Activated naive CD4-positive, alpha-beta T cell treated with anti-CD3 and anti-CD28 coated beads, Interleukin-2, amount 50 U/mL, for 24 hours (primary cell): ENCODE data around the gene TMCO4.

Source experiments
- H3K27ac Mint-ChIP-seq: one replicate; pipeline ENCODE4 v1.8.0; 2021; ENCODE audit warnings: mild to moderate bottlenecking, mixed read lengths
- H3K27me3 Mint-ChIP-seq: one replicate; pipeline ENCODE4 v1.8.0; 2021; ENCODE audit warnings: mixed read lengths
- H3K36me3 Mint-ChIP-seq: one replicate; pipeline ENCODE4 v1.8.0; 2021; ENCODE audit warnings: mixed read lengths
- H3K4me1 Mint-ChIP-seq: one replicate; pipeline ENCODE4 v1.8.0; 2021; ENCODE audit warnings: mixed read lengths
- H3K4me3 Mint-ChIP-seq: one replicate; pipeline ENCODE4 v1.8.0; 2021; ENCODE audit warnings: mild to moderate bottlenecking, mixed read lengths
- H3K9me3 Mint-ChIP-seq: one replicate; pipeline ENCODE4 v1.8.0; 2021; ENCODE audit warnings: mixed read lengths

The TMCO4 gene

DNA sequence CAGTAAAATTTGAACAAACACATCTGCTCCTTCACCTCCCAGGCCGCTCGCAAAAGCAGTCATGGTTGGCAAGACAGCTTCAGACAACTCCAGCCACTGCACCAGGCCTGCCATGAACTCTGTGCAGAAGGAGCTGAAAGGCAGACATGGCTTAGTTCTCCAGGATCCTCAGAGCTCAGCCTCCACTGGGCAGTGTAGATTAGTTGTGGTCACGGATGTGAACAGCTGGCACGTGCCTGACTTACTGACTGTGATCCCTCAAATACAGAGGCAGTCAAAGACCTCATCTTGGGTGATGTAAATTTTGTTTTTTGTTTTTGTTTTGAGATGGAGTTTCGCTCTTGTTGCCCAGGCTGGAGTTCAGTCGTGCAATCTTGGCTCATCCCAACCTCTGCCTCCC, 28.4 kb downstream of the TMCO4 start:
- peaks cover 8% of the 10 kb centered on the region for H3K36me3 Mint-ChIP-seq
- no peaks in the 10 kb centered on the region for H3K9me3 Mint-ChIP-seq
- no peaks in the 10 kb centered on the region for H3K27me3 Mint-ChIP-seq
- H3K4me1 Mint-ChIP-seq: no peaks in the 10 kb centered on the region
- no peak overlapping the region for H3K27ac Mint-ChIP-seq
- H3K4me3 Mint-ChIP-seq: no peak overlapping the region

DNA sequence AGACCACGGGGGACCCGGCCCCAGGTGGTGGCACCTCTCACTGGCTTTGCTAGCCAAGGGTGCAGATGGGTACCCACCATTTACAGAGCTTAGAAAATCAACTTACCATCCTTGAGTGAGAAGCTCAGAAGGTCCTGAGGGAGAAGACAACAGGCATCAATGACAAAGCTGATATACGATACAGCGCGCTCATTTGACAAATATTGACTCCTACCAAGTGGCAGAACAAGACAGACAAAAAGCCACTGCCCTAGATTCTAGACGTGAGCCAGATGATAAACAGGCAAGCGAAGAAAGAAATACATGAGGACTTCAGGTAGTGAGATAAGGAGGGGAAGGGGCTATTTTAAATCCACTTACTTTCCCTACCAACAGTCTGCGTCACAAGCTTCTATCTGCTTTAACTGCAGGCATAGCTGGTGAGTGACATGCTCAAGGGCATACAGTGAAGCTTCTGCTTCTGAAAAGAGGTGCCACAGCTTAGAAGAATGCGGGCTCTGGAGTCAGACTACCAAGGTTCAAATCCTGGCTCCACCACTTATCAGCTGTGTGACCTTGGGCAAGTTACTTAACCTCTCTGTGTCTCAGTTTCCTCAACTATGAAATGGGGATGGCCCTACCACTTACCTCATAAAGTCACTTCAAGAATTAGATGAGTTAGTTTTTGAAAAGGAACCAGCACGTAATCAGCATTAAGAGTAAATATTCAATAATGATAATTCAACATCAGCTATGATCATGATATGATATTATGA, 29.1 kb downstream of the TMCO4 start:
- Mint-ChIP-seq H3K4me1 (no peaks in the 10 kb centered on the region), H3K4me3 (no peak overlapping the region), H3K36me3 (peaks cover 8% of the 10 kb centered on the region), H3K9me3 (no peaks in the 10 kb centered on the region), H3K27ac (no peak overlapping the region), H3K27me3 (no peaks in the 10 kb centered on the region)

DNA sequence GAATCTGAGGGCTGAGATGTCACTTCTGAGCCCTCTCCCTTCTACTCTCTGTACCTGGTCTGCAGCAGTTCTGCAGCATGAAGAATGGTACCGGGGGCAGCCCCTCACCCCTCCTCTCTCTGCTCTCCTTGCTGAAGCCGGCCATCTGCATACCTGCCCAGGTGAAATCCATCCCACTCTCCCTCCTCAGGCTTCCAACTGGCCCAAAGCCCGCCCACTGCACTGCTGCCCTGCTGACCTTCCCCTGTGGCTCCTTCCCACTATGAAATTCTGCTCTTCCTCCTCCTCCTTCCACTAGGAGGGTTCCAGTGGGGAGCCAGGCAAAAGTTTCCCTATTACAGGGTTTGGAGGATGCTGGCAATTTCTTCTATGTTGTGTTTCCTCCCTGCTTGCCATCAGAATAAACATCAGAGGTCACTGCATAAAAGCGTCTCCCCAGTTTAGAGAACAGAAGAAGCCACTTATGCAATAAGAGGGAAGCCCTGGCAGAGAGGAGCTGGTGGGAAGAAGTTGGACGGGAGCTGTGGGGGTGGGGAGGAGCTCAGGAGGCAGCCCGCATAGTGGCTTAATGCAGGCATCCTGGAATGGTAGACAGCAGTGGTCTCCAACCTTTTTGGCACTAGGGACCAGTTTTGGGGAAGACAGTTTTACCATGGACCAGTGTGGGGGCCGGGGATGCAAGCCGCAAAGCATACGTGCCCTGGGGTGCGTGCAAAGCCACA, 30.3 kb downstream of the TMCO4 start:
- H3K4me3 Mint-ChIP-seq: no peak overlapping the region
- no peaks in the 10 kb centered on the region for H3K4me1 Mint-ChIP-seq
- H3K27ac Mint-ChIP-seq: no peak overlapping the region
- peaks cover 8% of the 10 kb centered on the region for H3K36me3 Mint-ChIP-seq
- H3K9me3 Mint-ChIP-seq: no peaks in the 10 kb centered on the region
- no peaks in the 10 kb centered on the region for H3K27me3 Mint-ChIP-seq

DNA sequence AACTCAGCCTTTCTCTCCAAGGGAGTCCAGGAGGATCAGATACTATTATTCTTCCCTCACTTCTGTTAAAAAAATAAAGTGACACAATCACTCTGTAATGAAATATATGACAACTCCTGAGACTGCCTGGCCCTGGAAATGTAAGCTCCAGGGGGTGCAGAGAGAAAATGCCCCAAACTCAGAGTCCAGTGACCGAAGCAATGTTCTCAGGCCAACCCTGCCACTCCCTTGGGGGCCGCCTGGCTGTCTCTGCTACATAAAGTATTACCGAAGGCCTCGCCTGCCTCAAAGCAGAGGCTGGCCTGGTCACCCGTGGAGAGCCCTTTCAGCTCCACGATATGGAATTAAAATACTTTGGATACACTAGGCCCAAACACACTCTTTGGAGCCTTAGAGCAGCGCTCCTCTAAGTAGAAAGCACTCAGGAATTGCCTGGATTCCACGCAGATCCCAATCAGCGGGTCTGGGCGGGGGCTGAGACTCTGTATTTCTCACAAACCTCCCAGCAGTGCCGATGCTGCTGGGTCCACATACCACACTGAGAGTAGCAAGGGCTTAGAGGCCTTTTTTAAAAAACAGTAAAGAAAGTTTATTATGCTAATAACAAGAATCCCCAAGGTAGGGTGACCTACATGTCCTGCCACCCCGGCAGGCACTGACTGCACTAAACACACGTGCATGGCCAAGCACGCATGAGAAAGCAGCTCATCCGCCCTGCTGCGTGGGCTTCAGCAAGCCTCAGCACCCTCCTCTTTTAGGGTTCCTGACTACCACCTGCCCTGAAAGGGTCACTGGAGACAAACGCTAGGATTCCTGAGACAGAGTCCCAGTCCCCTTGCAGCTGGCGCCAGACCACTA, 31.1 kb downstream of the TMCO4 start:
- no peaks in the 10 kb centered on the region for H3K27me3 Mint-ChIP-seq
- H3K27ac Mint-ChIP-seq: no peak overlapping the region
- H3K36me3 Mint-ChIP-seq: peaks cover 8% of the 10 kb centered on the region
- no peaks in the 10 kb centered on the region for H3K4me1 Mint-ChIP-seq
- H3K9me3 Mint-ChIP-seq: no peaks in the 10 kb centered on the region
- no peak overlapping the region for H3K4me3 Mint-ChIP-seq

DNA sequence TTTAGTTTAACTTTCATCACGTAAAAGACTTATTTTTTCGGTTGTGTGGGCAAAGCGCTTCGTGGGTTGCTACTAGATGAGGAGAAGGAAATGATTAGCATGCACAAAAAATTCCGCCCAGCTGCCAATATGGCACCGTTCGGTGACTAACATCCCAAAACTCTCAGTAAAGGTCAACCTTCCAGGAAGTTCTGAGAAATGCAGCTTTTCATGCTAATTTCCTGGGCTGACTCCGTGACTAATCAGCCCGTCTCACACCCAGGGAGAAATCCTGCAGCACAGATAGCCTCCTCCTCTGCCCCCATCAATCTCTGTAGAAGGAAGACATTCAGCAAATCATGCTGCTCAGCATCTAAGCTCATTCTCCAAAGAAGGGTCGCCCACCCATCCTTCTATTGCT, 34.1 kb downstream of the TMCO4 start:
- Mint-ChIP-seq H3K4me1 (no peaks in the 10 kb centered on the region), H3K4me3 (no peak overlapping the region), H3K27ac (no peak overlapping the region), H3K27me3 (no peaks in the 10 kb centered on the region), H3K9me3 (no peaks in the 10 kb centered on the region), H3K36me3 (peaks cover 8% of the 10 kb centered on the region)

DNA sequence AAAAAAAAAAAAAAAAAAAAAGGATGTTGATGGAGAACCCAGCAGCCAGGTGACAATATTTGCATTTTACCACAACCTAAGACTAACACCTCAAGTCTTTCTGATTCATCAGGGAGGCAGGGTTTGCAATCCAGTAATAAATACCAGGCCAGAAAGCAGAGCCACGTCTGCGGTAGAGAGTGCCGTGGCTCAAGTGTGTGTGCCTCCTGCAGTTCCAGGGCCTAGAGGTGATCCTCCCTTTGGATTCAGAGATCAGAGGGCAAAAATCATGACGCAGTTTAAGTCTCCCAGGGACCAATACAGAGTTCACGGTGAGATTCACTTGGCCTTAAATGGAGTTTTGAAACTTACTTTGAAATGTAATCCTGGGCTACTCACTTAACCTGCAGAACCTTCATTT, 34.9 kb downstream of the TMCO4 start:
- no peaks in the 10 kb centered on the region for H3K4me1 Mint-ChIP-seq
- no peak overlapping the region for H3K27ac Mint-ChIP-seq
- H3K27me3 Mint-ChIP-seq: no peaks in the 10 kb centered on the region
- H3K36me3 Mint-ChIP-seq: peaks cover 6% of the 10 kb centered on the region
- H3K9me3 Mint-ChIP-seq: no peaks in the 10 kb centered on the region
- H3K4me3 Mint-ChIP-seq: no peak overlapping the region

DNA sequence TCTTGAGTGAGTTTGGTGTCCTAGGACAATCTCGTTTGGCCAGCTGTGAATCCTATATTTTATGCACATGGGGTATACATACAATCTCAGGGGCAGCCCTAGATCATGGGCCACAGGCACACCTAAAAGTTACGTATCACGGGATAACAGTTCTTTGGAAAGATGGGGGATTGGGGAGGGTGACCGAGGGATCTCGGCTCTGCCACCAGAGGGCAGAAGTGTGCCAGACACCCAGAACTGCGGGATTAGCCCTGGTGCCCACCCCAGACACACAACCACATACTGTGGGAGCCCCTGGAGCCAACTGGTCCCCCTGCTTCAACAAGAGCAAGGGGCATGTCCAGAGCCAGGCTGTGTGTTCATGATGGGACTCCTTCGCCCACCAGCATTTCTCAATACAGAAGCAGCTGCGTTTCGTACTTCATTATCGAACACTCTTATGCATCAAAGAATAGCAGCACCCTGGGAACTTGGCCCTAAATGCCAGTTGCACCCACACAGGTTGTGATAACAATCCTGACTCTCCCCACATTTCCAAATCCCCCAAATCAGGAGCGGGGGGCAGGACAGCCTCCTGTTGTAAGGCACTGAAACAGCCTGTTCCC, 37.4 kb downstream of the TMCO4 start:
- no peaks in the 10 kb centered on the region for H3K27me3 Mint-ChIP-seq
- H3K4me3 Mint-ChIP-seq: no peak overlapping the region
- no peaks in the 10 kb centered on the region for H3K4me1 Mint-ChIP-seq
- no peaks in the 10 kb centered on the region for H3K9me3 Mint-ChIP-seq
- H3K27ac Mint-ChIP-seq: no peak overlapping the region
- peaks cover 9% of the 10 kb centered on the region for H3K36me3 Mint-ChIP-seq

DNA sequence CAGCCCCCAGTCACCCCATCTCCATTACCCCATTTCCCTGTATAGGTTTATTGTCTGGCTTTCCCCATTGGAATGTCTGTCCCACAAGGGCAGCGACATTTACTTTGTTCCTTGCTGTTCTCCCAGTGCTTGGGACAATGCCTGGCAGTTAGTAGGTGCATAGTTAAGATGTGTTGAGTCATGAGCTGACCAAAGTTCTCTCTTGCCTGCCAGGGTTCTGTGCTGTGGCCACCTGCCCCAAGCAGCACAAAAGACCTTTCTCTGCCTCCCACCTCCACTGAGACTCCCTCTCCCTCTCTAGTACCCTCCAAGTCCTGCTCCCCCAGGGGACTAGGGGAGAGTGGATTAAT, 40.0 kb downstream of the TMCO4 start:
- Mint-ChIP-seq H3K4me3 (no peak overlapping the region), H3K4me1 (no peaks in the 10 kb centered on the region), H3K27ac (no peak overlapping the region), H3K9me3 (no peaks in the 10 kb centered on the region), H3K27me3 (no peaks in the 10 kb centered on the region), H3K36me3 (peaks cover 9% of the 10 kb centered on the region)

DNA sequence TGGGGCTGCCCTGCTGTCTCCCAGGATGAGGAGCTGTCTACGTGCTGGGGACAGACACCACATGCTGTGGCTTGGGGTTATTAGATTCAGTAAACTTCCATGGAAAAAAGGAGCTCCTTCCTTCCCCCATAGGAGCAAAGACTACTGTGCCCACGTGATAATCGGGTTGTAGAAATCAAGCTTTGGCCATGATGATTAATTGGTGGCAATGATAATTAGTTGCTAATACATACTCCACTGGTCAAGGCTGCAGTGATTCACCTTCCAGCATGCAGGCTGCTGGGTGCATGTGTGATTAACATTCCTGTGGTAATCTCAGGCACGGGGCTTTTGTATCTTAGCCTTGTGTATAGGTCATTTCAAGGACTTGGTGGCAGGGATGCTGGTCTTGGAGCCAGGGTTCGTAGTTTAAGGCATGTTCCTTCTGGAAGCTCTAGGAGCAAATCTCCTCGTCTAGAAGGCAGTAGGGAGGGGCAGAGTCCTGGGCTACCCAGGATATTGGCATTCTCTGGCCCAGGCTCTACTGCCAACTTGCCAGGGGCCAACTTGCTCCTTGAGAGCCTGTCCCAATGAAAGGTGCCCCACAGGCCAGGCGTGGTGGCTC, 41.4 kb downstream of the TMCO4 start:
- no peak overlapping the region for H3K4me3 Mint-ChIP-seq
- H3K4me1 Mint-ChIP-seq: no peaks in the 10 kb centered on the region
- H3K36me3 Mint-ChIP-seq: peaks cover 9% of the 10 kb centered on the region
- H3K27ac Mint-ChIP-seq: no peak overlapping the region
- no peaks in the 10 kb centered on the region for H3K9me3 Mint-ChIP-seq
- H3K27me3 Mint-ChIP-seq: no peaks in the 10 kb centered on the region

DNA sequence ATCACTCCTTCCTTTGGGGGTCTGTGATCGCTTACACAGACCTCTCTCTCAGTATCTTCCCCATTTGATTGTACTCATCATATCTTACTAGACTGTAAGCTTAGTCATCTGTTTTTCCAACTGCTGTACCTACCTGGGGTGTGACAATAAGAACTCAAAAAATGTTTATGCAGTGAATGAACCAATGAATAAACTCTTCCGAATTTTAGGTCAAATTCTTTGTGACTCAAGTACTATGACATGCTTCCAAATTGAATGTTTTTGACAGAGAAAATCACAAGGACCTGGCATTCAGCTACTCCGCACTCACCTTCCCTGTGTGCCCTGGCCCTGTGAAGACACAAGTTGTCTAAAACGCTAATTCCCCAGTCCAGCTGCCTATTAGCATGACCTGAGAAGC, 42.1 kb downstream of the TMCO4 start:
- no peaks in the 10 kb centered on the region for H3K27me3 Mint-ChIP-seq
- H3K36me3 Mint-ChIP-seq: peaks cover 9% of the 10 kb centered on the region
- H3K27ac Mint-ChIP-seq: no peak overlapping the region
- no peaks in the 10 kb centered on the region for H3K4me1 Mint-ChIP-seq
- no peak overlapping the region for H3K4me3 Mint-ChIP-seq
- no peaks in the 10 kb centered on the region for H3K9me3 Mint-ChIP-seq

DNA sequence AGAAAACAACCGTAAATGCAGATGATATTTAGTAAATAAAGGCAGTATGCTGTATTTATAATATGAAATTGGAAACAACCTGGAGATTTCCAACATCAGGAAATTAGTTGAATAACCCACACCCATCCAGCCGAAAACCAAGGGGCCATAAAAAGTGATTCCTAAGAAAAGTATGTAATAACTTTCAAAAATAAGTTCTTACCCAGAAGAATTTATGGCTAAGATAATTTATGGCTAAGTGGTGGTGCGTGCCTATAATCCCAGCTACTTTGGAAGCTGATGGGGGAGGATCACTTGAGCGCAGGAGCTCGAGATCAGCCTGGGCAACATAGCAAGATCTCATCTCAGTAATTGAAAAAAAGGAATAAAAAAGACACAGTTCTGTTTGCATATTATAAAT, 43.2 kb downstream of the TMCO4 start:
- peaks cover 15% of the 10 kb centered on the region for H3K36me3 Mint-ChIP-seq
- no peaks in the 10 kb centered on the region for H3K9me3 Mint-ChIP-seq
- no peak overlapping the region for H3K4me3 Mint-ChIP-seq
- H3K27me3 Mint-ChIP-seq: no peaks in the 10 kb centered on the region
- H3K27ac Mint-ChIP-seq: no peak overlapping the region
- H3K4me1 Mint-ChIP-seq: no peaks in the 10 kb centered on the region

DNA sequence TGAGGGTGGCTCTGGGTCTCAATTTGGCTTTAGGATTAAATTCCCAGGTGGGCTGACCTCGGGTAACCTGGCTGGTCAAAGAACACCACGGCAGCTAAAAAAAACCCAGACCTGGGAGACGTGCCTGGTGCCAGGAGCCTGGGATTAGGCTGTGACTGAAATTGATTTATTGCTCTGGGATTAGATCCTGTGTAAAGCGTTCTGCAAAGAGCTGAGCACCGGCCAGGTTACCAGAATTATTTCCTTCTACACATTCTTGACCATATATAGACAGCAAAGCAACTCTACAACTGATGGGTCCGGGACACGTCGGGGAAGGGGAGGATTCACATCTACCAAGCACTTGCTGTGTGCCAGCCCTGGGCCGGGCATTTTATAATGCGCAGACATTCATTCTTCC, 45.2 kb downstream of the TMCO4 start:
- no peaks in the 10 kb centered on the region for H3K4me1 Mint-ChIP-seq
- H3K27ac Mint-ChIP-seq: no peak overlapping the region
- no peaks in the 10 kb centered on the region for H3K9me3 Mint-ChIP-seq
- peaks cover 20% of the 10 kb centered on the region for H3K36me3 Mint-ChIP-seq
- H3K27me3 Mint-ChIP-seq: no peaks in the 10 kb centered on the region
- no peak overlapping the region for H3K4me3 Mint-ChIP-seq

DNA sequence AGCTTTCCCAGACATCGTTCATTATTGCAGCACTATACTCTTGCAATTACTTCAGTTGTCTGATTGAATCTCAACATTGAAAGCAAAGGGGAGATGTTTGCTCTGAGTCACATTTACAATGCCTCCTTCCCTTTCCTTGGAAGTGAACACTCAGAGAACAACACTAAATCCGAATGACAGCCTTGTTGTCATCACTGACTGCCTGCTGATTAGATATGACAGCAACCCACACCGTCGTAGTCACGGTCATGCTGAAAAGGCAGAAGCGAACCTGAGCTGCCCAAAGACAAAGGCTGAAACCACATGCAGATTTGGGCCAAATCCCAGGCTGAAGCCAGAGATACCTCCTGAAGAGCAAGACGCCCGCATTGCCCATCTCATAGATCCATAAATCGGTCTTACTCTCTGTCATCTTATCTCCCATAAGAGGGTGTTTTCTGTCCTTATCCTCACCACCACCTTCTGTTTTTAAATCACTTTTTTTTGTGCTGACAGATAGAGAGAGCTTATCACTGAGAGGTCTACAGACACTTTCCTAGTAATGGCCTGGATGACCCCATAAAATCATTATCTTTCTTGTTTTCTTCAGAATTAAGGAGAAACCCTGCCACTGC, 47.5 kb downstream of the TMCO4 start:
- Mint-ChIP-seq H3K4me1 (no peaks in the 10 kb centered on the region), H3K4me3 (no peak overlapping the region), H3K36me3 (peaks cover 17% of the 10 kb centered on the region), H3K27me3 (no peaks in the 10 kb centered on the region), H3K27ac (no peak overlapping the region), H3K9me3 (no peaks in the 10 kb centered on the region)

DNA sequence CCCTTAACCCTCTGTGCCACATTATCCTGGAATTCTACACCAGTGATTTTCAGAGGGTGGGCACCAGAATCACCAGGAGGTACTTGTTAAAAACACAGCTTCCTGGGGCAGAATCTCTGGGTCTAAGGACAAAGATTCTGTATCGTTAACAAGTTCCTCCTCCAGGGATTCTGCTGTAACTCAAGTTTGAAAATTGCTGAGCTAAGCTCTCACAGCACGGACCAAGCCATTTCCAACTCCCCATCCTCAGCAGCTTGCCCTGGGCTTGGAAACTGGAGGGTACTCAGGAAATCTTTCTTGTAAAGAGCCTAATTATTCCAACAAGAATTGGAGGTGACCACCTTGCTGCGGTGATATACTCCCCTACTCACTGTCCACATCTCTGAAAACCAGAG, 48.8 kb downstream of the TMCO4 start:
- Mint-ChIP-seq H3K9me3 (no peaks in the 10 kb centered on the region), H3K36me3 (peaks cover 20% of the 10 kb centered on the region), H3K27me3 (no peaks in the 10 kb centered on the region), H3K4me3 (no peak overlapping the region), H3K4me1 (no peaks in the 10 kb centered on the region), H3K27ac (no peak overlapping the region)
